Measurements from ENCODE around the gene PCDHB13.
A peak's percentile ranks its signal among the peaks of the same experiment; 100 is the strongest.
"Not testable (repeated sequence)": the region's sequence is repeated elsewhere in the genome, so short reads cannot be mapped to it uniquely, and the experiment has no call there.

Gene PCDHB13

DNA sequence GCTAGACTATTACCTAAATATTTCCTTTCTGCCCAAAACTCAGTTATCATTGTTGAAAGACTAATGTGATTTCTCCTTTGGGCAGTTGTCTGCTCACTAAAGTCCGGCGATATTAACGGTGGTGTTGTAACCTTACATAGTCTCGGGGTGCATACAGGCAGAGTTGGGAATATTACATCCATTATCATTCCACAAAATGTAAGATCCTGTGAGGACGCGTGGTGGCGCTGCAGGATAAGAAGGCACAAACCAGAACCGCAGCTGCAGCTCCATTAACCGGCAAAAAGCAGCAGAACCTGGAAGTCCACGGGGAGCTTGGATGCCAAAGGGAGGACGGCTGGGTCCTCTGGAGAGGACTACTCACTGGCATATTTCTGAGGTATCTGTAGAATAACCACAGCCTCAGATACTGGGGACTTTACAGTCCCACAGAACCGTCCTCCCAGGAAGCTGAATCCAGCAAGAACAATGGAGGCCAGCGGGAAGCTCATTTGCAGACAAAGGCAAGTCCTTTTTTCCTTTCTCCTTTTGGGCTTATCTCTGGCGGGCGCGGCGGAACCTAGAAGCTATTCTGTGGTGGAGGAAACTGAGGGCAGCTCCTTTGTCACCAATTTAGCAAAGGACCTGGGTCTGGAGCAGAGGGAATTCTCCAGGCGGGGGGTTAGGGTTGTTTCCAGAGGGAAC, at the start of gene PCDHB13:
PCDHB13 (plus strand) TSS at position 264 of the 684 bp plus-strand sequence; CDS start at position 469, 205 bp downstream.
- H3K4me3 ChIP-seq (ENCODE audit: low read depth, low read length): not testable (repeated sequence)

GRCh38 chr5:141172381-141173204, 41.1 kb upstream of the PCDHB13 start, which contains the start of gene PCDHB7:
PCDHB7 (plus strand) TSS chr5:141172644; CDS start chr5:141172836, 192 bp downstream.
- no peak within 1 kb of the TSS for H3K4me3 ChIP-seq (ENCODE audit: low read depth, low read length)
- TF ChIP-seq CTCF (IDR thresholded peaks at IDR 0.05; ENCODE audit: borderline replicate concordance, insufficient read depth, low read depth, low read length): peak; percentile 10; the same call in 1 of the 2 replicates

DNA sequence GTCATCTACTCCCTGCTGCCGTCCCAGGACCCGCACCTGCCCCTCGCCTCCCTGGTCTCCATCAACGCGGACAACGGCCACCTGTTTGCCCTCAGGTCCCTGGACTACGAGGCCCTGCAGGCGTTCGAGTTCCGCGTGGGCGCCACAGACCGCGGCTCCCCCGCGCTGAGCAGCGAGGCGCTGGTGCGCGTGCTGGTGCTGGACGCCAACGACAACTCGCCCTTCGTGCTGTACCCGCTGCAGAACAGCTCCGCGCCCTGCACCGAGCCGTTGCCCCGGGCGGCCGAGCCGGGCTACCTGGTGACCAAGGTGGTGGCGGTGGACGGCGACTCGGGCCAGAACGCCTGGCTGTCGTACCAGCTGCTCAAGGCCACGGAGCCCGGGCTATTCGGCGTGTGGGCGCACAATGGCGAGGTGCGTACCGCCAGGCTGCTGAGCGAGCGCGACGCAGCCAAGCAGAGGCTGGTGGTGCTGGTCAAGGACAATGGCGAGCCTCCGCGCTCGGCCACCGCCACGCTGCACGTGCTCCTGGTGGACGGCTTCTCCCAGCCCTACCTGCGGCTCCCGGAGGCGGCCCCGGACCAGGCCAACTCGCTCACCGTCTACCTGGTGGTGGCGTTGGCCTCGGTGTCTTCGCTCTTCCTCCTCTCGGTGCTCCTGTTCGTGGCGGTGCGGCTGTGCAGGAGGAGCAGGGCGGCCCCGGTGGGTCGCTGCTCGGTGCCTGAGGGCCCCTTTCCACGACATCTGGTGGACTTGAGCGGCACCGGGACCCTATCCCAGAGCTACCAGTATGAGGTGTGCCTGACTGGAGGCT, 39.2 kb upstream of the PCDHB13 start:
- not testable (repeated sequence) for H3K4me3 ChIP-seq (ENCODE audit: low read depth, low read length)

- no peak overlapping the region for H3K4me3 ChIP-seq (ENCODE audit: low read depth, low read length)
Observed at GRCh38 chr5:141175933-141176332, 37.8 kb upstream of the PCDHB13 start.

DNA sequence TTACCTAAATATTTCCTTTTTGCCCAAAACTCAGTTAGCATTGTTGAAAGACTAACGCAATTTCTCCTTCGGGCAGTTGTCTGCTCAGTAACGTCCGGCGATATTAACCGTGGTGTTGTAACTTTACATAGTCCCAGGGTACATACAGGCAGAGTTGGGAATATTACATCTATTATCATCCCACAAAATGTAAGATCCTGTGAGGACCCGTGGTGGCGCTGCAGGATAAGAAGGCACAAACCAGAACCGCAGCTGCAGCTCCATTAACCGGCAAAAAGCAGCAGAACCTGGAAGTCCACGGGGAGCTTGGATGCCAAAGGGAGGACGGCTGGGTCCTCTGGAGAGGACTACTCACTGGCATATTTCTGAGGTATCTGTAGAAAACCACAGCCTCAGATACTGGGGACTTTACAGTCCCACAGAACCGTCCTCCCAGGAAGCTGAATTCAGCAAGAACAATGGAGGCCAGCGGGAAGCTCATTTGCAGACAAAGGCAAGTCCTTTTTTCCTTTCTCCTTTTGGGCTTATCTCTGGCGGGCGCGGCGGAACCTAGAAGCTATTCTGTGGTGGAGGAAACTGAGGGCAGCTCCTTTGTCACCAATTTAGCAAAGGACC, 36.0 kb upstream of the PCDHB13 start, which contains the start of gene PCDHB8:
PCDHB8 (plus strand) TSS at position 214 of the 615 bp plus-strand sequence; CDS start at position 459, 245 bp downstream.
- not testable (repeated sequence) for H3K4me3 ChIP-seq (ENCODE audit: low read depth, low read length)

More at GRCh38 chr5:141175933-141176332, 37.8 kb upstream of the PCDHB13 start:
- TF ChIP-seq CTCF (IDR thresholded peaks at IDR 0.05; ENCODE audit: borderline replicate concordance, insufficient read depth, low read depth, low read length): no peak

- not testable (repeated sequence) for H3K4me3 ChIP-seq (ENCODE audit: low read depth, low read length)
Observed at GRCh38 chr5:141179371-141179770, 34.3 kb upstream of the PCDHB13 start.

DNA sequence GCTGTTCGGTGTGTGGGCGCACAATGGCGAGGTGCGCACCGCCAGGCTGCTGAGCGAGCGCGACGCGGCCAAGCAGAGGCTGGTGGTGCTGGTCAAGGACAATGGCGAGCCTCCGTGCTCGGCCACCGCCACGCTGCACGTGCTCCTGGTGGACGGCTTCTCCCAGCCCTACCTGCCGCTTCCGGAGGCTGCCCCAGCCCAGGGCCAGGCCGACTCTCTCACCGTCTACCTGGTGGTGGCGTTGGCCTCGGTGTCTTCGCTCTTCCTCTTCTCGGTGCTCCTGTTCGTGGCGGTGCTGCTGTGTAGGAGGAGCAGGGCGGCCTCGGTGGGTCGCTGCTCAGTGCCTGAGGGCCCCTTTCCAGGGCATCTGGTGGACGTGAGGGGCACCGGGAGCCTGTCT, 33.8 kb upstream of the PCDHB13 start:
- H3K4me3 ChIP-seq (ENCODE audit: low read depth, low read length): not testable (repeated sequence)

DNA sequence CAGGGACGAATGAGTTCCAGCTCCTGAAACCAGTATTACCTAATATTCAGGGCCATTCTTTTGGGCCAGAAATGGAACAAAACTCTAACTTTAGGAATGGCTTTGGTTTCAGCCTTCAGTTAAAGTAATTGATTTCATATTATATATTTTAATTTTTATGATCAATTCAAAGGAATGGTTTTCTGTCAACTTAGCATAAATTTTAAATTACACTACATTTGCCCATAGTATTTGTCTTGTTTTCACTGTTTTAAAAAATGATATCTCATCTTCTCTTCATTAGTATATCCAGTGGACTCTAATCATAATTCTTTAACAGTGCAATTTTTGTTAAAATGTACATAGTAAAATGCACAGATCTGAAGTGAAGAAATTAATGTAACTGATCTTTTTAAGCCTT, 33.4 kb upstream of the PCDHB13 start:
- no peak for TF ChIP-seq CTCF (IDR thresholded peaks at IDR 0.05; ENCODE audit: borderline replicate concordance, insufficient read depth, low read depth, low read length)
- no peak overlapping the region for H3K4me3 ChIP-seq (ENCODE audit: low read depth, low read length)

- H3K4me3 ChIP-seq (ENCODE audit: low read depth, low read length): no peak within 1 kb of the TSS
Observed at GRCh38 chr5:141182248-141182647, 31.5 kb upstream of the PCDHB13 start, which contains the start of gene PCDHB16. PCDHB16 (plus strand) TSS chr5:141182387; CDS start chr5:141182560, 173 bp downstream.

GRCh38 chr5:141184117-141184855, 29.4 kb upstream of the PCDHB13 start:
- not testable (repeated sequence) for H3K4me3 ChIP-seq (ENCODE audit: low read depth, low read length)

More at GRCh38 chr5:141182248-141182647, 31.5 kb upstream of the PCDHB13 start, which contains the start of gene PCDHB16:
- no peak for TF ChIP-seq CTCF (IDR thresholded peaks at IDR 0.05; ENCODE audit: borderline replicate concordance, insufficient read depth, low read depth, low read length)
